ENCODE measurements around the gene ABCB10.

GRCh38 chr1:229482511-229482910 is 76.0 kb downstream of the ABCB10 start:
- no peak for TF ChIP-seq CTCF (conservative IDR thresholded peaks at IDR 0.05; ENCODE audit: low read length)
- no peak for TF ChIP-seq EZH2phosphoT487 (IDR thresholded peaks at IDR 0.05; ENCODE audit: borderline replicate concordance, low read depth, low read length)

Measured in OCI-LY7 (cell line).